ENCODE data around the gene SCAF4. TPM values are rescaled to one million over a fixed set of nuclear protein-coding genes. Genes with fewer than 3 reads are reported as not detected.

Gene SCAF4
- polyA plus RNA-seq, 1 of the 3 experiments (the other 2 are of a cell fraction) = 8.5 TPM

- no peak overlapping the region for H3K4me3 ChIP-seq (ENCODE audit: low read depth in 2 of 2, low read length in 1 of 2)
- H3K36me3 ChIP-seq (replicated peaks in 1 of 2; ENCODE audit: control insufficient read depth in 1 of 2, insufficient read depth in 2 of 2, low read length in 1 of 2) = peaks cover 0 to 3% of the 10 kb centered on the region in 2 experiments
- peaks cover 0 to 3% of the 10 kb centered on the region in 2 experiments; a peak in 2 of 4 replicates for H3K4me1 ChIP-seq (ENCODE audit: control insufficient read depth in 1 of 2, insufficient read depth in 2 of 2, low read depth in 1 of 2, low read length in 1 of 2)
- CTCF ChIA-PET = no interaction called here
- WGBS (ENCODE audit: low lambda C conversion rate) = 89% methylated on average over 4 of the region's 4 CpGs
- POLR2A ChIA-PET = no interaction called here
- no peak overlapping the region for H3K4me2 ChIP-seq
- H2AFZ ChIP-seq (ENCODE audit: low read depth) = no peak overlapping the region
- H3K9me2 ChIP-seq = no peaks in the 10 kb centered on the region
- TF ChIP-seq NFIC (IDR thresholded peaks at IDR 0.05; ENCODE audit: borderline replicate concordance) (no peak), ELF1 (IDR thresholded peaks at IDR 0.05) (no peak), CHD2 (IDR thresholded peaks at IDR 0.05; ENCODE audit: low read length, partially characterized antibody) (no peak), USF1 (IDR thresholded peaks at IDR 0.05; ENCODE audit: borderline replicate concordance, low read depth) (no peak)
- TF ChIP-seq, protein P1, sequence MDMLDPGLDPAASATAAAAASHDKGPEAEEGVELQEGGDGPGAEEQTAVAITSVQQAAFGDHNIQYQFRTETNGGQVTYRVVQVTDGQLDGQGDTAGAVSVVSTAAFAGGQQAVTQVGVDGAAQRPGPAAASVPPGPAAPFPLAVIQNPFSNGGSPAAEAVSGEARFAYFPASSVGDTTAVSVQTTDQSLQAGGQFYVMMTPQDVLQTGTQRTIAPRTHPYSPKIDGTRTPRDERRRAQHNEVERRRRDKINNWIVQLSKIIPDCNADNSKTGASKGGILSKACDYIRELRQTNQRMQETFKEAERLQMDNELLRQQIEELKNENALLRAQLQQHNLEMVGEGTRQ (IDR thresholded peaks at IDR 0.05; ENCODE audit: borderline replicate concordance, low read depth, low read length) = no peak
- no peak overlapping the region for H3K9ac ChIP-seq
- no peaks in the 10 kb centered on the region for H3K27me3 ChIP-seq (ENCODE audit: insufficient read depth)
- no peak for DNase-seq
- peaks cover 100% of the 10 kb centered on the region for H3K79me2 ChIP-seq (ENCODE audit: insufficient read depth)
- no peaks in the 10 kb centered on the region for H3K9me3 ChIP-seq
- H4K20me1 ChIP-seq (ENCODE audit: insufficient read depth) = peaks cover 98% of the 10 kb centered on the region
- H3K27ac ChIP-seq (ENCODE audit: low read depth in 2 of 2, low read length in 1 of 2) = no peak overlapping the region
- H3F3A ChIP-seq (replicated peaks; ENCODE audit: insufficient read depth) = peaks cover 17% of the 10 kb centered on the region
These were observed 10.5 kb downstream of the SCAF4 start for GRCh38 chr21:31721381-31721780.

GRCh38 chr21:31720739-31721138 is 11.2 kb downstream of the SCAF4 start:
- peaks cover 0 to 3% of the 10 kb centered on the region in 2 experiments for H3K36me3 ChIP-seq (replicated peaks in 1 of 2; ENCODE audit: control insufficient read depth in 1 of 2, insufficient read depth in 2 of 2, low read length in 1 of 2)
- no peak overlapping the region for H3K4me3 ChIP-seq (ENCODE audit: low read depth in 2 of 2, low read length in 1 of 2)
- H2AFZ ChIP-seq (ENCODE audit: low read depth) = no peak overlapping the region
- CTCF ChIA-PET = no interaction called here
- TF ChIP-seq TCF12 (IDR thresholded peaks at IDR 0.05) (no peak), CHD2 (IDR thresholded peaks at IDR 0.05; ENCODE audit: low read length, partially characterized antibody) (no peak), MAX (IDR thresholded peaks at IDR 0.05; ENCODE audit: low read depth) (no peak), USF1 (IDR thresholded peaks at IDR 0.05; ENCODE audit: borderline replicate concordance, low read depth) (no peak), RXRA (IDR thresholded peaks at IDR 0.05; ENCODE audit: borderline replicate concordance, low read depth) (no peak), RAD21 (IDR thresholded peaks at IDR 0.05; ENCODE audit: low read length) (no peak), FOXM1 (IDR thresholded peaks at IDR 0.05; ENCODE audit: low read depth) (no peak), FOXJ3 (CRISPR knock-in tag; IDR thresholded peaks at IDR 0.05) (no peak), CTCF (IDR thresholded peaks at IDR 0.05) (no peak), SIN3A (IDR thresholded peaks at IDR 0.05; ENCODE audit: borderline replicate concordance, low read depth, low read length) (no peak), TEAD4 (IDR thresholded peaks at IDR 0.05; ENCODE audit: borderline replicate concordance, insufficient read depth) (no peak), MXI1 (IDR thresholded peaks at IDR 0.05; ENCODE audit: low read depth, low read length) (no peak), GATA2 (CRISPR knock-in tag; IDR thresholded peaks at IDR 0.05) (no peak), TAF1 (IDR thresholded peaks at IDR 0.05; ENCODE audit: borderline replicate concordance, low read depth, low read length) (no peak), SMC3 (IDR thresholded peaks at IDR 0.05; ENCODE audit: low read depth, low read length) (no peak)
- TF ChIP-seq, protein P2, sequence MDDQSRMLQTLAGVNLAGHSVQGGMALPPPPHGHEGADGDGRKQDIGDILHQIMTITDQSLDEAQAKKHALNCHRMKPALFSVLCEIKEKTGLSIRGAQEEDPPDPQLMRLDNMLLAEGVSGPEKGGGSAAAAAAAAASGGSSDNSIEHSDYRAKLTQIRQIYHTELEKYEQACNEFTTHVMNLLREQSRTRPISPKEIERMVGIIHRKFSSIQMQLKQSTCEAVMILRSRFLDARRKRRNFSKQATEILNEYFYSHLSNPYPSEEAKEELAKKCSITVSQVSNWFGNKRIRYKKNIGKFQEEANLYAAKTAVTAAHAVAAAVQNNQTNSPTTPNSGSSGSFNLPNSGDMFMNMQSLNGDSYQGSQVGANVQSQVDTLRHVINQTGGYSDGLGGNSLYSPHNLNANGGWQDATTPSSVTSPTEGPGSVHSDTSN (IDR thresholded peaks at IDR 0.05) = no peak
- H4K20me1 ChIP-seq (ENCODE audit: insufficient read depth) = peaks cover 97% of the 10 kb centered on the region
- H3K9me2 ChIP-seq = no peaks in the 10 kb centered on the region
- 93% methylated on average over 3 of the region's 3 CpGs for WGBS (ENCODE audit: low lambda C conversion rate)
- no peak for DNase-seq
- peaks cover 100% of the 10 kb centered on the region for H3K79me2 ChIP-seq (ENCODE audit: insufficient read depth)
- no peaks in the 10 kb centered on the region for H3K9me3 ChIP-seq
- no peak overlapping the region for H3K27ac ChIP-seq (ENCODE audit: low read depth in 2 of 2, low read length in 1 of 2)
- no peaks in the 10 kb centered on the region for H3K27me3 ChIP-seq (ENCODE audit: insufficient read depth)
- peaks cover 23% of the 10 kb centered on the region for H3F3A ChIP-seq (replicated peaks; ENCODE audit: insufficient read depth)
- H3K4me1 ChIP-seq (ENCODE audit: control insufficient read depth in 1 of 2, insufficient read depth in 2 of 2, low read depth in 1 of 2, low read length in 1 of 2) = peaks cover 0 to 10% of the 10 kb centered on the region in 2 experiments; a peak in 2 of 4 replicates
- no peak overlapping the region for H3K4me2 ChIP-seq
- POLR2A ChIA-PET = no interaction called here
- no peak overlapping the region for H3K9ac ChIP-seq

Data from SK-N-SH (cell line).